IMR-90 (cell line): Measurements from ENCODE around the gene SDC4. TPM values are rescaled to one million over a fixed set of nuclear protein-coding genes. Genes with fewer than 3 reads are reported as not detected.

ENCODE experiments used
- ATAC-seq: fragments of 200-7000 bp; cut with Tn5 transposase; 2 replicates; pipeline ENCODE4 v1.9.1; 2020; ENCODE audit warnings: low read depth, mild to moderate bottlenecking, moderate library complexity
- BruUV-seq: library from RNA; stranded (reverse); fragments of 400-500 nt; replicated peaks from 2 replicates; lab custom pipeline; 2021; lab: Mats Ljungman, UMichigan
- CTCF ChIA-PET: fragments of 300-600 bp; formaldehyde crosslinking; extraction: SDS; loops from one replicate; lab custom pipeline; 2021; ENCODE audit warnings: antibody characterized with exemption; lab: Yijun Ruan, JAX
- POLR2A ChIA-PET: fragments of 300-600 bp; sonication (Branson Sonifier 250); formaldehyde crosslinking; loops from one replicate; lab custom pipeline; 2022; ENCODE audit warnings: antibody characterized with exemption; ENCODE audit not compliant: unreplicated experiment; lab: Charles Lee
- DNase-seq: peaks from one replicate; pipeline ENCODE4 v3.0.0; 2013
- H2AFZ ChIP-seq: replicated peaks from 2 replicates; pipeline ENCODE3; 2013; ENCODE audit warnings: low read length, mild to moderate bottlenecking; ENCODE audit not compliant: poor library complexity
- H2AK5ac ChIP-seq: 2 replicates; pipeline ENCODE4 v1.6.1; 2013; ENCODE audit warnings: low read depth, low read length, inconsistent platforms
- H2AK9ac ChIP-seq: replicated peaks from 2 replicates; pipeline ENCODE3; 2013; ENCODE audit warnings: mild to moderate bottlenecking, low read depth, low read length, moderate library complexity; ENCODE audit not compliant: poor library complexity
- H2BK120ac ChIP-seq: 2 replicates; pipeline ENCODE4 v1.6.1; 2013; ENCODE audit warnings: low read depth, low read length, inconsistent platforms
- H2BK15ac ChIP-seq: 3 replicates; pipeline ENCODE4 v1.6.1; 2013; ENCODE audit warnings: low read depth, low read length, inconsistent platforms
- H2BK20ac ChIP-seq: 2 replicates; pipeline ENCODE4 v1.6.1; 2013; ENCODE audit warnings: low read depth, mild to moderate bottlenecking, inconsistent platforms, low read length, moderate library complexity
- H2BK5ac ChIP-seq: 2 replicates; pipeline ENCODE4 v1.6.1; 2013; ENCODE audit warnings: mild to moderate bottlenecking, low read depth, low read length, inconsistent platforms; ENCODE audit not compliant: poor library complexity, severe bottlenecking
- H3K14ac ChIP-seq: replicated peaks from 2 replicates; pipeline ENCODE4 v1.6.1; 2013; ENCODE audit warnings: low read depth, low read length, inconsistent platforms
- H3K18ac ChIP-seq: 2 replicates; pipeline ENCODE4 v1.6.1; 2013; ENCODE audit warnings: low read depth, low read length, control low read depth
- H3K23ac ChIP-seq: 2 replicates; pipeline ENCODE4 v1.6.1; 2013; ENCODE audit warnings: low read depth, low read length, inconsistent platforms
- H3K27ac ChIP-seq: 2 replicates; pipeline ENCODE4 v1.5.1; 2013; ENCODE audit warnings: mild to moderate bottlenecking, control low read depth, low read length; ENCODE audit not compliant: insufficient read depth
- H3K27me3 ChIP-seq: 2 replicates; pipeline ENCODE4 v1.6.1; 2013; ENCODE audit warnings: low read length; ENCODE audit not compliant: control insufficient read depth, insufficient read depth
- H3K36me3 ChIP-seq: 2 replicates; pipeline ENCODE4 v1.6.1; 2013; ENCODE audit warnings: low read length, mixed read lengths; ENCODE audit not compliant: control insufficient read depth, insufficient read depth
- H3K4ac ChIP-seq: 2 replicates; pipeline ENCODE4 v1.6.1; 2013; ENCODE audit warnings: low read depth, low read length, inconsistent platforms
- H3K4me1 ChIP-seq: 2 replicates; pipeline ENCODE4 v1.6.1; 2013; ENCODE audit warnings: low read length, mixed read lengths; ENCODE audit not compliant: control insufficient read depth, insufficient read depth
- H3K4me2 ChIP-seq: 2 replicates; pipeline ENCODE4 v1.6.1; 2013; ENCODE audit warnings: low read depth, mild to moderate bottlenecking, control low read depth, low read length, moderate library complexity
- H3K4me3 ChIP-seq: 2 replicates; pipeline ENCODE4 v1.5.1; 2013; ENCODE audit warnings: low read depth, mild to moderate bottlenecking, control low read depth, low read length, moderate library complexity; ENCODE audit not compliant: insufficient read depth
- H3K56ac ChIP-seq: 2 replicates; pipeline ENCODE4 v1.6.1; 2013; ENCODE audit warnings: low read length, inconsistent platforms; ENCODE audit not compliant: insufficient read depth; ENCODE audit errors: extremely low read depth
- H3K79me1 ChIP-seq, 2 experiments: 2 replicates each; pipeline ENCODE4 v1.6.1; 2013; ENCODE audit warnings: low read length in 2 of 2, inconsistent platforms in 1 of 2, low read depth in 1 of 2
- H3K9ac ChIP-seq: 2 replicates; pipeline ENCODE4 v1.6.1; 2013; ENCODE audit warnings: low read depth, low read length, control low read depth
- H3K9me1 ChIP-seq: 2 replicates; pipeline ENCODE4 v1.6.1; 2013; ENCODE audit warnings: low read length, inconsistent platforms; ENCODE audit not compliant: insufficient read depth
- H3K9me3 ChIP-seq: 2 replicates; pipeline ENCODE4 v1.6.1; 2013; ENCODE audit warnings: low read length; ENCODE audit not compliant: control insufficient read depth, insufficient read depth
- H4K20me1 ChIP-seq: 2 replicates; pipeline ENCODE4 v1.6.1; 2013; ENCODE audit warnings: low read length, inconsistent platforms; ENCODE audit not compliant: insufficient read depth
- H4K5ac ChIP-seq: 2 replicates; pipeline ENCODE4 v1.6.1; 2013; ENCODE audit warnings: mild to moderate bottlenecking, low read depth, low read length, control low read depth
- H4K8ac ChIP-seq, 2 experiments: 2 replicates each; pipeline ENCODE4 v1.6.1; 2013; ENCODE audit warnings: low read depth in 2 of 2, low read length in 2 of 2, control low read depth in 1 of 2, inconsistent platforms in 1 of 2
- H4K91ac ChIP-seq: 2 replicates; pipeline ENCODE4 v1.6.1; 2013; ENCODE audit warnings: low read depth, low read length, inconsistent platforms; ENCODE audit not compliant: insufficient read depth
- BHLHE40 ChIP-seq: fragments of 150-350 bp; IDR thresholded peaks from 2 replicates; pipeline ENCODE4 v1.6.1; 2016; ENCODE audit warnings: mild to moderate bottlenecking, low read depth, low read length
- CEBPB ChIP-seq: IDR thresholded peaks from 2 replicates; pipeline ENCODE4 v1.6.1; 2012; ENCODE audit warnings: low read depth, low read length, improper control_type of control experiment
- CHD1 ChIP-seq: IDR thresholded peaks from 2 replicates; pipeline ENCODE4 v1.6.1; 2012; ENCODE audit warnings: low read depth, low read length, improper control_type of control experiment
- FOS ChIP-seq: fragments of 150-350 bp; IDR thresholded peaks from 2 replicates; pipeline ENCODE4 v1.6.1; 2016; ENCODE audit warnings: low read depth, low read length
- MAFK ChIP-seq: IDR thresholded peaks from 2 replicates; pipeline ENCODE4 v1.6.1; 2012; ENCODE audit warnings: low read depth, low read length, improper control_type of control experiment
- MAZ ChIP-seq: IDR thresholded peaks from 2 replicates; pipeline ENCODE4 v1.6.1; 2012; ENCODE audit warnings: low read depth, mild to moderate bottlenecking, low read length, improper control_type of control experiment, moderate library complexity, borderline replicate concordance
- MXI1 ChIP-seq: IDR thresholded peaks from 2 replicates; pipeline ENCODE4 v1.6.1; 2012; ENCODE audit warnings: low read depth, mild to moderate bottlenecking, low read length, moderate library complexity, borderline replicate concordance
- NFE2L2 ChIP-seq: fragments of 150-350 bp; IDR thresholded peaks from 2 replicates; pipeline ENCODE4 v1.6.1; 2016; ENCODE audit warnings: low read depth, mild to moderate bottlenecking, low read length
- POLR2A ChIP-seq: IDR thresholded peaks from 2 replicates; pipeline ENCODE4 v1.6.1; 2012; ENCODE audit warnings: mild to moderate bottlenecking, low read depth, low read length
- RAD21 ChIP-seq: IDR thresholded peaks from 2 replicates; pipeline ENCODE4 v1.6.1; 2012; ENCODE audit warnings: low read length, improper control_type of control experiment
- RFX5 ChIP-seq: IDR thresholded peaks from 2 replicates; pipeline ENCODE4 v1.8.0; 2012; ENCODE audit warnings: low read depth, mild to moderate bottlenecking, low read length, moderate library complexity
- SMC3 ChIP-seq: fragments of 150-350 bp; IDR thresholded peaks from 2 replicates; pipeline ENCODE4 v1.6.1; 2016; ENCODE audit warnings: low read depth, mild to moderate bottlenecking, antibody characterized with exemption, low read length, moderate library complexity
- WGBS, 2 experiments: methylation state at CpG; one replicate each; pipeline versions ENCODE4 v1.1.5 to v1.1.7; 2013; ENCODE audit warnings: missing lambda C conversion rate in 2 of 2; ENCODE audit not compliant: insufficient read length in 1 of 2; ENCODE audit errors: extremely low coverage in 2 of 2; 5-methylcytosine and 5-hydroxymethylcytosine counted together
- dilution Hi-C: fragments of 300-500 bp; cut with HindIII; formaldehyde crosslinking; loops from one replicate; pipeline ENCODE4 v1.14.3; 2018; ENCODE audit warnings: low sequenced_read_pairs; ENCODE audit not compliant: unreplicated experiment
- in situ Hi-C: fragments of 300-500 bp; cut with MboI; formaldehyde crosslinking; loops from 3 replicates; pipeline ENCODE4 v1.14.3; 2019; ENCODE audit warnings: low sequenced_read_pairs, inconsistent platforms, mixed read lengths
- intact Hi-C: fragments of 100-400 bp; cut with micrococcal nuclease; formaldehyde crosslinking; loops from 2 replicates; pipeline ENCODE4 v1.10.0; 2022
- polyA plus RNA-seq, 3 experiments: library from polyadenylated mRNA; depleted of rRNA; stranded (reverse); fragments of >200 nt; gene quantifications; 2 replicates each; pipeline ENCODE4 v1.2.3, GENCODE V29; 2012; ENCODE audit warnings: low replicate concordance in 1 of 3
- total RNA-seq: library from RNA; depleted of rRNA; stranded (reverse); fragments of >200 nt; gene quantifications from 2 replicates; pipeline ENCODE4 v1.2.3, GENCODE V29; 2012
- TF ChIP-seq, protein P1 (sequence below): conservative IDR thresholded peaks from 2 replicates; pipeline ENCODE4 v1.5.1; 2012; ENCODE audit warnings: mild to moderate bottlenecking, low read depth, low read length, improper control_type of control experiment
- TF ChIP-seq, protein P2 (sequence below): fragments of 150-350 bp; IDR thresholded peaks from 2 replicates; pipeline ENCODE4 v1.6.1; 2016; ENCODE audit warnings: low read depth, mild to moderate bottlenecking, low read length, moderate library complexity, borderline replicate concordance
- TF ChIP-seq, protein P3 (sequence below): fragments of 150-350 bp; IDR thresholded peaks from 2 replicates; pipeline ENCODE4 v1.6.1; 2017; ENCODE audit warnings: mild to moderate bottlenecking, antibody characterized with exemption, low read length, low read depth

Gene SDC4
- total and polyA plus RNA-seq, 2 of the 4 experiments (the other 2 are of a cell fraction), result 203 to 265 TPM

DNA sequence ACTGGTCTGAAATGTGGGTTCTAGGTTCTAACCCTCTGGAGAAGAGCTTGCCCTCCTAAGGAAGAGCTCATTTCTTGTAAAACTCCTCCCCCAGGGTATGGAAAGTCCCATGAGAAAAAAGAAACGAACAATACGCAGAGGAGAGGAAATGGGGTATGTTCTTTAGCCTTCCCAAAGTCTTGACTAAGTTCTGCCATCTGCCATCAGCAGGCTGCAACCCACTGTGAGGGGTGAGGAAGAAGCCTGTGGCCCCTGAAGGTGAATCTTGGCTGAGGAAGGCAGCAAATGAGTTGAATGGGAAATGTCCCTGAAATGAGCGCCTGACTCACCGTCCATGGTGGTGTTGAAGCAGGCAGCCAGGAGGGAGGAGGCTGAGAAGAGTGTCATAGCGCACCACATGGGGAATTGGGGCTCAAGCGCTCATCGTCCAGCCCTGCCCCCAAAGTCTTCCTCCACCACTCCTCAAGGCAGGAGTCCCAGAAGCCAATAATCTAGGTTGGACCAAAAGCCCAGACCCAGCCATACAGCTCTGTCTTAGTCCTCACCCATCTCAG lies 29.8 kb downstream of the SDC4 start:
- ATAC-seq (no peak), DNase-seq (no peak)
- no peak overlapping the region for H4K5ac ChIP-seq
- H2BK15ac ChIP-seq, result no peak overlapping the region
- H3K18ac ChIP-seq, result no peak overlapping the region
- H3K23ac ChIP-seq, result no peak overlapping the region
- intact Hi-C loops, result no loop called here
- ChIA-PET POLR2A (no interaction called here), CTCF (interaction anchor here (0.6 to 4.4 kb wide), 5 partner anchors 11 to 453 kb away, joined by 3 to 30 read pairs (median 6); partner anchors contain the start of genes MATN4 and SYS1)
- peaks cover 28% of the 10 kb centered on the region for H3K27me3 ChIP-seq
- no peak overlapping the region for H3K27ac ChIP-seq
- no TSS peak for BruUV-seq
- no peak overlapping the region for H3K9ac ChIP-seq
- WGBS, 2 experiments, result no CpG with 5 or more reads among the region's 7 CpGs
- no peaks in the 10 kb centered on the region for H3K36me3 ChIP-seq
- no peaks in the 10 kb centered on the region for H4K20me1 ChIP-seq
- H3K14ac ChIP-seq, result no peak overlapping the region
- H2BK120ac ChIP-seq, result no peak overlapping the region
- H3K4ac ChIP-seq, result no peak overlapping the region
- no peak overlapping the region for H4K8ac ChIP-seq
- H3K4me3 ChIP-seq, result no peak overlapping the region
- H2BK20ac ChIP-seq, result no peak overlapping the region
- dilution Hi-C loops, result no loop called here
- in situ Hi-C loops, result loop anchor here (5.0 kb wide), 1 partner anchor 454 kb away; no protein-coding TSS in a partner anchor
- H2AK5ac ChIP-seq, result no peak overlapping the region
- H3K9me3 ChIP-seq, result no peaks in the 10 kb centered on the region
- H3K9me1 ChIP-seq, result no peaks in the 10 kb centered on the region
- TF ChIP-seq SMC3, result no peak
- no peak for TF ChIP-seq BHLHE40
- TF ChIP-seq, protein P1, sequence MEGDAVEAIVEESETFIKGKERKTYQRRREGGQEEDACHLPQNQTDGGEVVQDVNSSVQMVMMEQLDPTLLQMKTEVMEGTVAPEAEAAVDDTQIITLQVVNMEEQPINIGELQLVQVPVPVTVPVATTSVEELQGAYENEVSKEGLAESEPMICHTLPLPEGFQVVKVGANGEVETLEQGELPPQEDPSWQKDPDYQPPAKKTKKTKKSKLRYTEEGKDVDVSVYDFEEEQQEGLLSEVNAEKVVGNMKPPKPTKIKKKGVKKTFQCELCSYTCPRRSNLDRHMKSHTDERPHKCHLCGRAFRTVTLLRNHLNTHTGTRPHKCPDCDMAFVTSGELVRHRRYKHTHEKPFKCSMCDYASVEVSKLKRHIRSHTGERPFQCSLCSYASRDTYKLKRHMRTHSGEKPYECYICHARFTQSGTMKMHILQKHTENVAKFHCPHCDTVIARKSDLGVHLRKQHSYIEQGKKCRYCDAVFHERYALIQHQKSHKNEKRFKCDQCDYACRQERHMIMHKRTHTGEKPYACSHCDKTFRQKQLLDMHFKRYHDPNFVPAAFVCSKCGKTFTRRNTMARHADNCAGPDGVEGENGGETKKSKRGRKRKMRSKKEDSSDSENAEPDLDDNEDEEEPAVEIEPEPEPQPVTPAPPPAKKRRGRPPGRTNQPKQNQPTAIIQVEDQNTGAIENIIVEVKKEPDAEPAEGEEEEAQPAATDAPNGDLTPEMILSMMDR, result no peak
- TF ChIP-seq POLR2A, result no peak
- TF ChIP-seq, protein P2, sequence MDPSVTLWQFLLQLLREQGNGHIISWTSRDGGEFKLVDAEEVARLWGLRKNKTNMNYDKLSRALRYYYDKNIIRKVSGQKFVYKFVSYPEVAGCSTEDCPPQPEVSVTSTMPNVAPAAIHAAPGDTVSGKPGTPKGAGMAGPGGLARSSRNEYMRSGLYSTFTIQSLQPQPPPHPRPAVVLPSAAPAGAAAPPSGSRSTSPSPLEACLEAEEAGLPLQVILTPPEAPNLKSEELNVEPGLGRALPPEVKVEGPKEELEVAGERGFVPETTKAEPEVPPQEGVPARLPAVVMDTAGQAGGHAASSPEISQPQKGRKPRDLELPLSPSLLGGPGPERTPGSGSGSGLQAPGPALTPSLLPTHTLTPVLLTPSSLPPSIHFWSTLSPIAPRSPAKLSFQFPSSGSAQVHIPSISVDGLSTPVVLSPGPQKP, result no peak
- no peak for TF ChIP-seq RFX5
- TF ChIP-seq MAFK, result no peak
- TF ChIP-seq CHD1, result no peak
- TF ChIP-seq MXI1, result no peak
- TF ChIP-seq NFE2L2, result no peak
- TF ChIP-seq CEBPB, result no peak
- TF ChIP-seq MAZ, result no peak
- no peak for TF ChIP-seq RAD21
- TF ChIP-seq, protein P3, sequence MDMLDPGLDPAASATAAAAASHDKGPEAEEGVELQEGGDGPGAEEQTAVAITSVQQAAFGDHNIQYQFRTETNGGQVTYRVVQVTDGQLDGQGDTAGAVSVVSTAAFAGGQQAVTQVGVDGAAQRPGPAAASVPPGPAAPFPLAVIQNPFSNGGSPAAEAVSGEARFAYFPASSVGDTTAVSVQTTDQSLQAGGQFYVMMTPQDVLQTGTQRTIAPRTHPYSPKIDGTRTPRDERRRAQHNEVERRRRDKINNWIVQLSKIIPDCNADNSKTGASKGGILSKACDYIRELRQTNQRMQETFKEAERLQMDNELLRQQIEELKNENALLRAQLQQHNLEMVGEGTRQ, result no peak
- no peak for TF ChIP-seq FOS
- H3K4me1 ChIP-seq, result no peaks in the 10 kb centered on the region
- no peak overlapping the region for H3K56ac ChIP-seq
- no peak overlapping the region for H3K4me2 ChIP-seq
- no peak overlapping the region for H2AK9ac ChIP-seq
- no peaks in the 10 kb centered on the region for H3K79me1 ChIP-seq
- H2BK5ac ChIP-seq, result no peak overlapping the region
- H2AFZ ChIP-seq, result no peak overlapping the region
- H4K91ac ChIP-seq, result no peak overlapping the region
